T follicular helper cell (primary cell): Measurements from ENCODE around the gene LINC01488.

Source experiments
- DNase-seq: peaks from one replicate; pipeline ENCODE4 v3.0.0-alpha.2; 2020; ENCODE audit warnings: low read depth

LINC01488 gene

GRCh38 chr11:69479591-69480271 lies 1.7 kb upstream of the LINC01488 start:
- DNase-seq = no peak

GRCh38 chr11:69480547-69481392 lies 693 bp upstream of the LINC01488 start:
- DNase-seq = no peak

- no peak for DNase-seq
Observed at GRCh38 chr11:69482322-69482721, 859 bp downstream of the LINC01488 start.

- no peak for DNase-seq
Observed at GRCh38 chr11:69483170-69483569, 1.7 kb downstream of the LINC01488 start.

GRCh38 chr11:69483691-69484426 lies 2.4 kb downstream of the LINC01488 start:
- no peak for DNase-seq

- DNase-seq = no peak
Observed at GRCh38 chr11:69484427-69485259, 3.2 kb downstream of the LINC01488 start.

- no peak for DNase-seq
Observed at GRCh38 chr11:69485337-69486041, 4.0 kb downstream of the LINC01488 start.

- no peak for DNase-seq
Observed at GRCh38 chr11:69486056-69486772, 4.8 kb downstream of the LINC01488 start.

GRCh38 chr11:69486773-69487291 lies 5.4 kb downstream of the LINC01488 start:
- no peak for DNase-seq

GRCh38 chr11:69487391-69487790 lies 5.9 kb downstream of the LINC01488 start:
- DNase-seq = no peak

GRCh38 chr11:69487849-69488542 lies 6.5 kb downstream of the LINC01488 start:
- no peak for DNase-seq

GRCh38 chr11:69488543-69488940 lies 7.1 kb downstream of the LINC01488 start:
- no peak for DNase-seq

GRCh38 chr11:69489031-69489745 lies 7.7 kb downstream of the LINC01488 start:
- DNase-seq = no peak

GRCh38 chr11:69489746-69490365 lies 8.4 kb downstream of the LINC01488 start:
- no peak for DNase-seq

GRCh38 chr11:69490516-69490915 lies 9.1 kb downstream of the LINC01488 start:
- no peak for DNase-seq

GRCh38 chr11:69491071-69492031 lies 9.9 kb downstream of the LINC01488 start:
- no peak for DNase-seq
